ENCODE data around the gene ARID1B. TPM values are rescaled to one million over a fixed set of nuclear protein-coding genes. Genes with fewer than 3 reads are reported as not detected.

The ARID1B gene
- total and polyA plus RNA-seq, 2 of the 13 experiments (the other 11 are each of a cell fraction or from before 2014, with no cell fraction given) = 20.1 to 32.6 TPM

GRCh38 chr6:157013649-157014304 is 236.6 kb downstream of the ARID1B start:
- WGBS (ENCODE audit: low lambda C conversion rate) = 89% methylated on average over 7 of the region's 7 CpGs
- DNase-seq (ENCODE audit: low spot score) = no peak
- intact Hi-C loops (cut with micrococcal nuclease; ENCODE audit: unreplicated experiment) = no loop called here
- Histone ChIP-seq H2AFZ (ENCODE audit: low read length) (no peak overlapping the region), H3K79me2 (ENCODE audit: insufficient read depth, low read length) (peaks cover 32% of the 10 kb centered on the region), H3K4me1 (ENCODE audit: insufficient read depth, low read length) (peaks cover 31% of the 10 kb centered on the region), H3K9ac (ENCODE audit: insufficient read depth, low read depth, low read length) (no peak overlapping the region), H3K4me2 (ENCODE audit: low read depth, low read length) (no peak overlapping the region), H3K4me3 (replicated peaks in 1 of 3; ENCODE audit: insufficient read depth in 1 of 3, low read depth in 2 of 3, low read length in 3 of 3) (no peak overlapping the region), H3K27ac (ENCODE audit: extremely low read length, insufficient read depth, low read length) (no peak overlapping the region), H3K36me3 (replicated peaks in 1 of 2; ENCODE audit: control insufficient read depth in 1 of 2, insufficient read depth in 2 of 2, low read length in 2 of 2) (no peaks in the 10 kb centered on the region), H3K9me3 (ENCODE audit: low read length) (no peaks in the 10 kb centered on the region), H4K20me1 (ENCODE audit: insufficient read depth, low read length) (no peaks in the 10 kb centered on the region), H3K27me3 (ENCODE audit: control insufficient read depth in 1 of 2, insufficient read depth in 2 of 2, low read length in 2 of 2) (no peaks in the 10 kb centered on the region)
- in situ Hi-C loops (cut with HindIII; ENCODE audit: extremely low pct_ligation_motif_present, low pct_unique_long_range_greater_than_20kb) = no loop called here
- ATAC-seq = no peak
- POLR2A ChIA-PET = no interaction called here
- CTCF ChIA-PET (ENCODE audit: low intra/inter-chr PET ratio, low total read pairs) = no interaction called here
- TF ChIP-seq ERF (CRISPR knock-in tag; IDR thresholded peaks at IDR 0.05) (no peak), ZNF574 (CRISPR knock-in tag; IDR thresholded peaks at IDR 0.05) (no peak), NFE2L2 (IDR thresholded peaks at IDR 0.05; ENCODE audit: low read length) (peak; percentile 34; the same call in 1 of the 2 replicates), MAFF (IDR thresholded peaks at IDR 0.05; ENCODE audit: low read depth, low read length) (peak; percentile 89), MAFK (conservative IDR thresholded peaks at IDR 0.05 in 1 of 2, IDR thresholded peaks at IDR 0.05 in 1 of 2; ENCODE audit: low read length in 2 of 2) (peak; percentile 89)
- no TSS peak for BruUV-seq (replicated peaks)
- no peak for FAIRE-seq

GRCh38 chr6:157014871-157015270 is 237.7 kb downstream of the ARID1B start:
- CTCF ChIA-PET (ENCODE audit: low intra/inter-chr PET ratio, low total read pairs) = no interaction called here
- FAIRE-seq (no peak), ATAC-seq (no peak), DNase-seq (ENCODE audit: low spot score) (no peak)
- Histone ChIP-seq H3K27me3 (ENCODE audit: control insufficient read depth in 1 of 2, insufficient read depth in 2 of 2, low read length in 2 of 2) (no peaks in the 10 kb centered on the region), H4K20me1 (ENCODE audit: insufficient read depth, low read length) (no peaks in the 10 kb centered on the region), H3K27ac (ENCODE audit: extremely low read length, insufficient read depth, low read length) (no peak overlapping the region), H3K9me3 (ENCODE audit: low read length) (no peaks in the 10 kb centered on the region), H3K4me3 (replicated peaks in 1 of 3; ENCODE audit: insufficient read depth in 1 of 3, low read depth in 2 of 3, low read length in 3 of 3) (no peak overlapping the region), H3K9ac (ENCODE audit: insufficient read depth, low read depth, low read length) (no peak overlapping the region), H3K4me1 (ENCODE audit: insufficient read depth, low read length) (peaks cover 42% of the 10 kb centered on the region), H3K36me3 (replicated peaks in 1 of 2; ENCODE audit: control insufficient read depth in 1 of 2, insufficient read depth in 2 of 2, low read length in 2 of 2) (no peaks in the 10 kb centered on the region), H3K79me2 (ENCODE audit: insufficient read depth, low read length) (peaks cover 37% of the 10 kb centered on the region), H3K4me2 (ENCODE audit: low read depth, low read length) (no peak overlapping the region), H2AFZ (ENCODE audit: low read length) (no peak overlapping the region)
- intact Hi-C loops (cut with micrococcal nuclease; ENCODE audit: unreplicated experiment) = no loop called here
- in situ Hi-C loops (cut with HindIII; ENCODE audit: extremely low pct_ligation_motif_present, low pct_unique_long_range_greater_than_20kb) = no loop called here
- POLR2A ChIA-PET = no interaction called here
- BruUV-seq (replicated peaks) = no TSS peak
- 89% methylated on average over 7 of the region's 7 CpGs for WGBS (ENCODE audit: low lambda C conversion rate)
- TF ChIP-seq HOMEZ (CRISPR knock-in tag; IDR thresholded peaks at IDR 0.05; ENCODE audit: low read depth) (no peak), ZNF891 (CRISPR knock-in tag; IDR thresholded peaks at IDR 0.05) (no peak), ATF2 (CRISPR knock-in tag; IDR thresholded peaks at IDR 0.05) (no peak), IRF1 (CRISPR knock-in tag; IDR thresholded peaks at IDR 0.05; ENCODE audit: low read depth) (no peak), TFDP1 (CRISPR knock-in tag; IDR thresholded peaks at IDR 0.05; ENCODE audit: borderline replicate concordance) (no peak)
